Osteocyte (in vitro differentiated cells): Measurements from ENCODE around the gene KCTD10. TPM values are rescaled to one million over a fixed set of nuclear protein-coding genes. Genes with fewer than 3 reads are reported as not detected.
"Not testable (repeated sequence)": the region's sequence is repeated elsewhere in the genome, so short reads cannot be mapped to it uniquely, and the experiment has no call there.

Experiments
- DNase-seq: peaks from one replicate; pipeline ENCODE4 v3.0.0; 2021; ENCODE audit warnings: mixed read lengths; ENCODE audit not compliant: unreplicated experiment; ENCODE audit errors: extremely low spot score
- H3K27ac Mint-ChIP-seq: one replicate; pipeline ENCODE4 v1.8.0; 2021; ENCODE audit warnings: mild to moderate bottlenecking, mixed read lengths; ENCODE audit not compliant: unreplicated experiment
- H3K27me3 Mint-ChIP-seq: one replicate; pipeline ENCODE4 v1.8.0; 2021; ENCODE audit warnings: mixed read lengths; ENCODE audit not compliant: unreplicated experiment
- H3K36me3 Mint-ChIP-seq: one replicate; pipeline ENCODE4 v1.8.0; 2021; ENCODE audit warnings: mixed read lengths; ENCODE audit not compliant: unreplicated experiment
- H3K4me1 Mint-ChIP-seq: one replicate; pipeline ENCODE4 v1.8.0; 2021; ENCODE audit warnings: mixed read lengths; ENCODE audit not compliant: unreplicated experiment
- H3K4me3 Mint-ChIP-seq: one replicate; pipeline ENCODE4 v1.8.0; 2021; ENCODE audit warnings: mild to moderate bottlenecking, moderate library complexity, mixed read lengths; ENCODE audit not compliant: unreplicated experiment
- H3K9me3 Mint-ChIP-seq: one replicate; pipeline ENCODE4 v1.8.0; 2021; ENCODE audit warnings: mixed read lengths; ENCODE audit not compliant: unreplicated experiment
- CTCF ChIP-seq: fragments of 200-600 bp; sonication (generic); IDR thresholded peaks from 2 replicates; pipeline ENCODE4 v1.5.0; 2021; ENCODE audit warnings: antibody characterized with exemption, mild to moderate bottlenecking, moderate library complexity
- total RNA-seq: library from RNA; stranded (reverse); gene quantifications from 2 replicates; pipeline ENCODE4 v1.2.1, GENCODE V29; 2021

KCTD10 gene
- total RNA-seq, 1 donor from 2014 or later = 43.1 TPM

DNA sequence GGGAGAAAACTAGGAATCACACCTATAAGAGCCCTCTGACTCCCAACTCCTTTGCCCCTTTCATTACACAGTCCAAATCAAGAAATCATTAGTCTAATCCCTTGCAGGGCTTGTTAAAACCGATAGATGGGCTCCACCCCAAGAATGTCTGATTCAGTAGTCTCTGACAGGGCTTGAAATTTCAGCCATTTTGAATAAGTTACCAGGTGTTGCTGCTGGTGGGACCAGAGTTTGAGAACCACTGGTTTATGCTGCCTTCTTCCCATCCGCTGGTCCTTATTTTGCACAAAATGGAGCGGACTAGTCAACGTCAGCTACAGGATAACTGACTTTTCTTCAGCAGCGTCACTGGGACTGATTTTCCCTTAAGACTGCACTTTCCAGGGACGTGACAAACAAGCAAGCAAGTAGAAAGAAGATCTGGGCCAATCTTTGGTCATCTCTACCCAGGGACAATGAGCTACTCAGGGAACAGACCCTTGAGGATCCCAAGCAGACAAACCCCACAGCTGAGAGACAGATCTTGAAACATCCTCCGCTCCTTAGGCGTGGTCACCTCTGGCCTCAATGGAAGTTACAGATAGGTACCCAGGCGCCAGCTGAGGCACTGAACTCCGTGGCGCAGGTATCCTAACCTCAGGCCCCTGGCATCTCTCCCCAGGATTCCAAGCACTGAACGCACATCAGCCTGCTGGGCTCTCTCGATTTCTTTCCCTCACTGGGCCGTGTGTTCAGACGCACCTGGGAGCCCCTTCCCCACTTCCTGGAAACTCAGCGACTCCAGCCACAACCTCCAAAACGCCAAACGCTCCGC, 900 bp downstream of the KCTD10 start:
- no peak for TF ChIP-seq CTCF
- Mint-ChIP-seq H3K27me3 (no peaks in the 10 kb centered on the region), H3K4me3 (peak overlapping the region; percentile 97), H3K4me1 (peaks cover 34% of the 10 kb centered on the region), H3K36me3 (no peaks in the 10 kb centered on the region), H3K27ac (peak overlapping the region; percentile 99), H3K9me3 (no peaks in the 10 kb centered on the region)
- no peak for DNase-seq

- Mint-ChIP-seq H3K36me3 (no peaks in the 10 kb centered on the region), H3K4me3 (no peak overlapping the region), H3K9me3 (no peaks in the 10 kb centered on the region), H3K4me1 (peaks cover 34% of the 10 kb centered on the region), H3K27me3 (no peaks in the 10 kb centered on the region), H3K27ac (no peak overlapping the region)
- no peak for TF ChIP-seq CTCF
- no peak for DNase-seq
Measured at GRCh38 chr12:109475121-109475520, 2.0 kb downstream of the KCTD10 start.

DNA sequence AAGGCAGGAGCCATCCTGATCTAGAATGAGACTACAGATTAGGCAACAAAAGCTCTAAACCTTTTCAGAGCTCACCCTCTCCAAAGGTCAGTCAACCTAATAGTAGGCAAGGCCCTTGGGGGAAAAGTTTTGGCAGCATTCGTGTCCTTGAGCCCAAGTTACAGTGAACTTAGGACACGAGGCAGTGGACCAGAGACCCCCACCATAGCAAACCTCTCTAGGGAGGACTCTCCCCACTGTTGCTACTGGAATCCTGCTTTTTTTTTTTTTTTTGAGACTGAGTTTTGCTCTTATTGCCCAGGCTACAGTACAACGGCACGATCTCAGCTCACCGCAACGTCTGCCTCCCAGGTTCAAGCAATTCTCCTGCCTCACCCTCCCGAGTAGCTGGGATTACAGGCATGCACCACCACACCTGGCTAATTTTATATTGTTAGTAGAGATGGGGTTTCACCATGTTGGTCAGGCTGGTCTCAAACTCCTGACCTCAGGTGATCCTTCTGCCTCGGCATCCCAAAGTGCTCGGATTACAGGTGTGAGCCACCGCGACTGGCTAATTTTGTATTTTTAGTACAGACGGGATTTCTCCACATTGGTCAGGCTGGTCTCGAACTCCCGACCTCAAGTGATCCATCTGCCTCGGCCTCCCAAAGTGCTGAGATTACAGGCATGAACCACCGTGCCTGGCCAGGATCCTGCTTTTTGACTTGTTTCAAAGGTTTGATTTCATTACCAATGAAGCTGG, 3.4 kb downstream of the KCTD10 start:
- not testable (repeated sequence) for H3K36me3 Mint-ChIP-seq, H3K4me3 Mint-ChIP-seq, H3K27me3 Mint-ChIP-seq, H3K27ac Mint-ChIP-seq, DNase-seq, H3K9me3 Mint-ChIP-seq
- H3K4me1 Mint-ChIP-seq = peaks cover 26% of the 10 kb centered on the region

GRCh38 chr12:109473006-109473405, 4.1 kb downstream of the KCTD10 start:
- no peak for DNase-seq
- no peaks in the 10 kb centered on the region for H3K9me3 Mint-ChIP-seq
- peaks cover 23% of the 10 kb centered on the region for H3K4me1 Mint-ChIP-seq
- no peak for TF ChIP-seq CTCF
- H3K36me3 Mint-ChIP-seq = peaks cover 8% of the 10 kb centered on the region
- H3K27me3 Mint-ChIP-seq = no peaks in the 10 kb centered on the region
- no peak overlapping the region for H3K27ac Mint-ChIP-seq
- H3K4me3 Mint-ChIP-seq = no peak overlapping the region

- Mint-ChIP-seq H3K27ac (no peak overlapping the region), H3K36me3 (peaks cover 16% of the 10 kb centered on the region), H3K9me3 (no peaks in the 10 kb centered on the region), H3K4me3 (no peak overlapping the region), H3K27me3 (no peaks in the 10 kb centered on the region), H3K4me1 (peaks cover 15% of the 10 kb centered on the region)
- no peak for DNase-seq
- no peak for TF ChIP-seq CTCF
Measured at GRCh38 chr12:109469517-109469916, 7.6 kb downstream of the KCTD10 start.
